Endodermal cell (in vitro differentiated cells): Measurements from ENCODE around the gene NIPBL. TPM values are rescaled to one million over a fixed set of nuclear protein-coding genes. Genes with fewer than 3 reads are reported as not detected.

Source experiments
- DNase-seq: peaks from one replicate; pipeline ENCODE4 v3.0.0-alpha.2; 2017
- H3K27ac ChIP-seq: 2 replicates; pipeline ENCODE4 v1.5.1; 2013; ENCODE audit warnings: mild to moderate bottlenecking, low read depth, low read length, moderate library complexity
- H3K27me3 ChIP-seq: 2 replicates; pipeline ENCODE4 v1.6.1; 2013; ENCODE audit warnings: mild to moderate bottlenecking, low read length, moderate library complexity; ENCODE audit not compliant: insufficient read depth, control insufficient read depth, poor library complexity, severe bottlenecking
- H3K36me3 ChIP-seq: 2 replicates; pipeline ENCODE4 v1.7.0; 2013; ENCODE audit warnings: mild to moderate bottlenecking, low read length, moderate library complexity; ENCODE audit not compliant: control insufficient read depth, insufficient read depth
- H3K4me1 ChIP-seq: one replicate; pipeline ENCODE4 v1.7.0; 2013; ENCODE audit warnings: low read length; ENCODE audit not compliant: control insufficient read depth, insufficient read depth
- H3K4me3 ChIP-seq: 2 replicates; pipeline ENCODE4 v1.5.1; 2013; ENCODE audit warnings: mild to moderate bottlenecking, low read length, moderate library complexity
- H3K9ac ChIP-seq: 2 replicates; pipeline ENCODE4 v1.6.1; 2013; ENCODE audit warnings: mild to moderate bottlenecking, low read length, moderate library complexity; ENCODE audit not compliant: poor library complexity, severe bottlenecking; ENCODE audit errors: extremely low read depth
- H3K9me3 ChIP-seq: 2 replicates; pipeline ENCODE4 v1.6.1; 2013; ENCODE audit warnings: mild to moderate bottlenecking, low read length, moderate library complexity; ENCODE audit not compliant: control insufficient read depth
- H3K27ac Mint-ChIP-seq: 2 replicates; pipeline ENCODE4 v1.8.0; 2020; ENCODE audit warnings: mixed read lengths
- H3K27me3 Mint-ChIP-seq: 2 replicates; pipeline ENCODE4 v1.8.0; 2021; ENCODE audit warnings: mild to moderate bottlenecking, mixed read lengths; ENCODE audit not compliant: insufficient read depth
- H3K36me3 Mint-ChIP-seq: 2 replicates; pipeline ENCODE4 v1.8.0; 2020; ENCODE audit warnings: low read depth, mixed read lengths
- H3K4me1 Mint-ChIP-seq: 2 replicates; pipeline ENCODE4 v1.8.0; 2020; ENCODE audit warnings: mixed read lengths
- H3K4me3 Mint-ChIP-seq: 2 replicates; pipeline ENCODE4 v1.8.0; 2020; ENCODE audit warnings: mild to moderate bottlenecking, moderate library complexity, mixed read lengths
- H3K9me3 Mint-ChIP-seq: 2 replicates; pipeline ENCODE4 v1.8.0; 2020; ENCODE audit warnings: mild to moderate bottlenecking, mixed read lengths
- WGBS, 2 experiments: methylation state at CpG; one replicate each; pipeline versions ENCODE4 v1.1.5 to v1.1.7; 2013; ENCODE audit warnings: missing lambda C conversion rate in 2 of 2, mixed read lengths in 1 of 2; ENCODE audit not compliant: insufficient coverage in 1 of 2, insufficient read length in 1 of 2; 5-methylcytosine and 5-hydroxymethylcytosine counted together
- total RNA-seq, 2 donors: library from RNA; stranded (reverse); fragmentation: NEBNext Ultra II Directional in 1 of 2; extraction: Animal tissue kit (Norgen Biotek cat#: 25700) in 1 of 2; gene quantifications; 2 replicates in 1 of 2; 3 replicates in 1 of 2; pipeline ENCODE4 v1.2.1, GENCODE V29; 2021
- TF ChIP-seq, protein P1 (sequence below): fragments of 200-600 bp; sonication (generic); conservative IDR thresholded peaks from 2 replicates; pipeline ENCODE4 v1.5.0; 2021; ENCODE audit warnings: antibody characterized with exemption, mild to moderate bottlenecking

NIPBL gene
- total RNA-seq, 2 donors from 2014 or later = 63.3 to 65.8 TPM

DNA sequence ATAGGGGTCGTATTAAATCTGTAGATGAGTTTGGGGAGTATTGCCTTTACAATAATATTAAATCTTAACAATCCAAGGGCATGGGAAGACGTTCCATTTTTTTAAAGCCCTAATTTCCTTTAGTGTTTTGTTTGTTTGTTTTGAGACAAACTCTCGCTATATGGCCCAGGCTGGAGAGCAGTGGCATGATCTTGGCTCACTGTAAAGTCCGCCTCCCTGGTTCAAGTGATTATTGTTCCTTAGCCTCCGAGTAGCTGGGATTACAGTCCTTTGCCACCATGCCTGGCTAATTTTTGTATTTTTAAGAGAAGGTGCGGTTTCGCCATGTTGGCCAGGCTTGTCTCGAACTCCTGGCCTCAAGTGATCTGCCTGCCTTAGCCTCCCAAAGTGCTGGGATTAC, 19.9 kb downstream of the NIPBL start:
- DNase-seq = no peak
- H3K27me3 ChIP-seq = no peaks in the 10 kb centered on the region
- H3K4me3 Mint-ChIP-seq = no peak overlapping the region
- 91 to 92% methylated on average over 2 to 8 of the region's 8 CpGs for WGBS, 2 experiments
- peaks cover 6% of the 10 kb centered on the region for H3K36me3 ChIP-seq
- no peak overlapping the region for H3K27ac Mint-ChIP-seq
- H3K4me1 ChIP-seq = no peaks in the 10 kb centered on the region
- no peak overlapping the region for H3K27ac ChIP-seq
- no peaks in the 10 kb centered on the region for H3K27me3 Mint-ChIP-seq
- peaks cover 12% of the 10 kb centered on the region for H3K9me3 ChIP-seq
- H3K9me3 Mint-ChIP-seq = peaks cover 12% of the 10 kb centered on the region
- H3K4me1 Mint-ChIP-seq = no peaks in the 10 kb centered on the region
- no peak overlapping the region for H3K4me3 ChIP-seq
- H3K9ac ChIP-seq = no peak overlapping the region
- TF ChIP-seq, protein P1, sequence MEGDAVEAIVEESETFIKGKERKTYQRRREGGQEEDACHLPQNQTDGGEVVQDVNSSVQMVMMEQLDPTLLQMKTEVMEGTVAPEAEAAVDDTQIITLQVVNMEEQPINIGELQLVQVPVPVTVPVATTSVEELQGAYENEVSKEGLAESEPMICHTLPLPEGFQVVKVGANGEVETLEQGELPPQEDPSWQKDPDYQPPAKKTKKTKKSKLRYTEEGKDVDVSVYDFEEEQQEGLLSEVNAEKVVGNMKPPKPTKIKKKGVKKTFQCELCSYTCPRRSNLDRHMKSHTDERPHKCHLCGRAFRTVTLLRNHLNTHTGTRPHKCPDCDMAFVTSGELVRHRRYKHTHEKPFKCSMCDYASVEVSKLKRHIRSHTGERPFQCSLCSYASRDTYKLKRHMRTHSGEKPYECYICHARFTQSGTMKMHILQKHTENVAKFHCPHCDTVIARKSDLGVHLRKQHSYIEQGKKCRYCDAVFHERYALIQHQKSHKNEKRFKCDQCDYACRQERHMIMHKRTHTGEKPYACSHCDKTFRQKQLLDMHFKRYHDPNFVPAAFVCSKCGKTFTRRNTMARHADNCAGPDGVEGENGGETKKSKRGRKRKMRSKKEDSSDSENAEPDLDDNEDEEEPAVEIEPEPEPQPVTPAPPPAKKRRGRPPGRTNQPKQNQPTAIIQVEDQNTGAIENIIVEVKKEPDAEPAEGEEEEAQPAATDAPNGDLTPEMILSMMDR = no peak
- peaks cover 18% of the 10 kb centered on the region for H3K36me3 Mint-ChIP-seq

DNA sequence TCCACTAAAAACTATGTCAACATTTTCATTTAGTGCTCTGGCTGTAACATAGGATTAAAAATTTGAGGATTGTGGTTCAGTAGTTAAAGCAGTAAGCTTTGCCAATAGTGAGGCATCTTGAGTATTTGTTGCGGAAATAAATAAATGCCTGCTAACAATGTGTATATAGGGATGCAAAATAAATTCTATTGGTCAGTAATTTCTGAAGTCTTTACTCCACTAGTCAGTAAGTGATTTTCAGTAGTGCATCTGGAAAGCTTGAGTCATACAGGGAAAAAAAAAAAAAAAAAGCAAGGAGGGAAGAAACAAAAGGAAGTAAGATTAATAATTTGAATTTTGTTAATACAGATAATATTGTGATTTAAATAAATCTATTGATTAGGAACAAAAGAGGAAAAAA, 21.0 kb downstream of the NIPBL start:
- no peaks in the 10 kb centered on the region for H3K27me3 ChIP-seq
- DNase-seq = no peak
- H3K27ac ChIP-seq = no peak overlapping the region
- Mint-ChIP-seq H3K4me1 (no peaks in the 10 kb centered on the region), H3K27ac (no peak overlapping the region), H3K9me3 (peaks cover 19% of the 10 kb centered on the region), H3K27me3 (no peaks in the 10 kb centered on the region), H3K36me3 (peaks cover 22% of the 10 kb centered on the region), H3K4me3 (no peak overlapping the region)
- no peak overlapping the region for H3K4me3 ChIP-seq
- H3K9ac ChIP-seq = no peak overlapping the region
- H3K9me3 ChIP-seq = peaks cover 16% of the 10 kb centered on the region
- H3K4me1 ChIP-seq = no peaks in the 10 kb centered on the region
- H3K36me3 ChIP-seq = peaks cover 6% of the 10 kb centered on the region
- TF ChIP-seq, protein P1 = no peak
- 100% methylated on average over 1 of the region's 1 CpG for WGBS, 2 experiments

DNA sequence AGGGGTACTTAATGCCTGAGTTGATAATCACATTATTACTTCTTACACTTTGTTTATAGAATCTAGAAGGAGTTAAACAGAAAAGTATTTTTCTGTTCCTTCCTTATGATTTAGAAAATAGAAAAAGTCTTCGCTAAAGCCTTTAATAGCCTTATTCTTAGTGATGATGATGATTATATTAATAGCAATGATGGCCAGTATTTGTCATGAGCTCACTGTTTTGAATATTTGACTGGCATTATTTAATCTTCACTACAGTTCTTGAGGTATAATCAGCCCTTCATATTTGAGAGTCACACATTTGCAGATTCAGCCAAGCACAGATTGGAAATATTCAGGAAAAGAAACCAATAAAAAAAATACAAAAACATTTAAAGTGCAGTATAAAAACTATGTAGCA, 23.3 kb downstream of the NIPBL start:
- H3K4me1 Mint-ChIP-seq = no peaks in the 10 kb centered on the region
- H3K9me3 Mint-ChIP-seq = peaks cover 22% of the 10 kb centered on the region
- H3K27ac Mint-ChIP-seq = no peak overlapping the region
- no peak for DNase-seq
- Histone ChIP-seq H3K4me3 (no peak overlapping the region), H3K27me3 (no peaks in the 10 kb centered on the region), H3K27ac (no peak overlapping the region), H3K4me1 (no peaks in the 10 kb centered on the region), H3K9ac (no peak overlapping the region), H3K9me3 (peaks cover 16% of the 10 kb centered on the region), H3K36me3 (peaks cover 2% of the 10 kb centered on the region)
- H3K27me3 Mint-ChIP-seq = no peaks in the 10 kb centered on the region
- 100% methylated on average over 1 of the region's 1 CpG; no CpG with 5 or more reads in 1 of the 2 experiments for WGBS, 2 experiments
- H3K36me3 Mint-ChIP-seq = peaks cover 22% of the 10 kb centered on the region
- H3K4me3 Mint-ChIP-seq = no peak overlapping the region
- TF ChIP-seq, protein P1 = no peak
